GM18907 (cell line): ENCODE results near the gene CNTNAP4.

Experiments used
- ATAC-seq: cut with Tn5 transposase; IDR thresholded peaks from one replicate; pipeline ENCODE4 v1.9.1; 2021; ENCODE audit warnings: mild to moderate bottlenecking, moderate library complexity; ENCODE audit not compliant: unreplicated experiment

The CNTNAP4 gene

GRCh38 chr16:76484020-76484419 lies 206.8 kb downstream of the CNTNAP4 start:
- no peak for ATAC-seq

- no peak for ATAC-seq
Measured at GRCh38 chr16:76486740-76487139, 209.5 kb downstream of the CNTNAP4 start.

- ATAC-seq, result no peak
Measured at GRCh38 chr16:76487411-76488064, 210.3 kb downstream of the CNTNAP4 start.

- no peak for ATAC-seq
Measured at GRCh38 chr16:76488065-76488417, 210.8 kb downstream of the CNTNAP4 start.

GRCh38 chr16:76490036-76490639 lies 212.9 kb downstream of the CNTNAP4 start:
- no peak for ATAC-seq

GRCh38 chr16:76500006-76500405 lies 222.8 kb downstream of the CNTNAP4 start:
- ATAC-seq, result no peak

- no peak for ATAC-seq
Measured at GRCh38 chr16:76502063-76502462, 224.9 kb downstream of the CNTNAP4 start.

- ATAC-seq, result no peak
Measured at GRCh38 chr16:76502555-76502954, 225.4 kb downstream of the CNTNAP4 start.

GRCh38 chr16:76503091-76503490 lies 225.9 kb downstream of the CNTNAP4 start:
- ATAC-seq, result no peak

- no peak for ATAC-seq
Measured at GRCh38 chr16:76511203-76511602, 234.0 kb downstream of the CNTNAP4 start.

- ATAC-seq, result no peak
Measured at GRCh38 chr16:76518781-76519180, 241.6 kb downstream of the CNTNAP4 start.

GRCh38 chr16:76524356-76524755 lies 247.2 kb downstream of the CNTNAP4 start:
- ATAC-seq, result no peak

- no peak for ATAC-seq
Measured at GRCh38 chr16:76524769-76525168, 247.6 kb downstream of the CNTNAP4 start.

GRCh38 chr16:76527244-76527643 lies 250.0 kb downstream of the CNTNAP4 start:
- no peak for ATAC-seq

GRCh38 chr16:76529120-76529519 lies 251.9 kb downstream of the CNTNAP4 start:
- no peak for ATAC-seq

GRCh38 chr16:76531236-76531635 lies 254.0 kb downstream of the CNTNAP4 start:
- no peak for ATAC-seq

GRCh38 chr16:76532188-76532973 lies 255.2 kb downstream of the CNTNAP4 start:
- no peak for ATAC-seq

- ATAC-seq, result no peak
Measured at GRCh38 chr16:76539609-76540008, 262.4 kb downstream of the CNTNAP4 start.

- no peak for ATAC-seq
Measured at GRCh38 chr16:76541070-76541469, 263.9 kb downstream of the CNTNAP4 start.

- no peak for ATAC-seq
Measured at GRCh38 chr16:76565542-76565941, 288.3 kb downstream of the CNTNAP4 start.

GRCh38 chr16:76571755-76572154 lies 294.6 kb downstream of the CNTNAP4 start:
- no peak for ATAC-seq

- ATAC-seq, result no peak
Measured at GRCh38 chr16:76573281-76573680, 296.1 kb downstream of the CNTNAP4 start.
